Brain pericyte (primary cell): ENCODE measurements around the gene OR7A17.

ENCODE experiments used
- DNase-seq: peaks from one replicate; pipeline ENCODE4 v3.0.0-alpha.2; 2012; ENCODE audit warnings: low read depth, low spot score

OR7A17 gene

DNA sequence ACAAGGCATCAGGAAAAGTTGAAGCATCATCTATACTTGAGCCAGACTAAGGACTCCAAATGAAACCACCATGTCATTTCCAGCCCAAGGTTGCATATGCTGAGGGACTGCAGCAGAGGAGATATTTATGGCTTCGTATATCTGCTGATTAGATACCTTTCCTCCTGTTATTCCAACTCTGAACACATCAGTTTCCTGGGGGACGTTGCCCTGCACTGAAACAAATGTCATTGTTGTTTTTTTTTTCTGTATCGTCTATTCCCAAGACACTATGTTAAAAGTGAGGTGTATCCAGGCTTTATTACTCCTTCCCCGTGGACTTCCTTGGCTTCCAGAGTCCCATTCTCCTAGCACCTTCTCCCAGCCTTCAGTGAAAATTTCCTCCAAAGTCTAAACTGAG lies at the start of gene OR7A17:
Gene OR7A17, minus strand, starts transcription at position 101 of the 400 bp plus-strand sequence. CDS start 4,777 bp downstream, outside the sequence.
- no peak for DNase-seq

DNA sequence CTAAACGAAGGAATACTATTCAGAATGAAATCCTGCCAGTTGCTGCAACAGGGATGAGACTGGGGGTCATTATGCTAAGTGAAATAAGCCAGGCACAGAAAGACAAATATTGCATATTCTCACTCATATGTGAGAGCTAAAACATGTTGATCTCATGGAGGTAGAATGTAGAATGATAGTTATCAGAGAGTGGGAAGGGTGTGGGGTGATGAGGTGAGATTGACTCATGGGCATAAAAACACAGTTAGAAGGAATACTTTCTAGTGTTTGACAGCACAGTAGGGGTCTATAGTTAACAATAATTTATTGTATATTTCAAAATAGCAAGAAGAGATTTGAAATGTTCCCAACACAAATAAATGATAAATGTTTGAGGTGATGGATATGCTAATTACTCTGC lies 47.6 kb upstream of the OR7A17 start:
- DNase-seq, result no peak

DNA sequence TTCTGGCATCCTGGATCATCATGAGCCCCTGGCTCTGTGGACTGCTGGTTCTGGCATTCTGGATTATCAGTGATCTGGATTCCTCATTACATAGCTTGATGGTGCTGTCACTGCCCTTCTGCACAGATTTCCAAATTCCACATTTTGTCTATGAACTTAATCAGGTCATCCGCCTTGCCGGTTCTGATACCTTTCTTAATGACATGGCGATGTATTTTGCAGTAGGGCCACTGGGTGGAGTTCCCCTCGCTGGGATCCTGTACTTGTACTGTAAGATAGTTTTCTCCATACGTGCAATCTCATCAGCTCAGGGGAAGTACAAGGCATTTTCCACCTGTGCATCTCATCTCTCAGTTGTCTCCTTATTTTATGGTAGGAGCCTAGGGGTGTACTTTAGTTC lies 30.9 kb upstream of the OR7A17 start:
- no peak for DNase-seq

DNA sequence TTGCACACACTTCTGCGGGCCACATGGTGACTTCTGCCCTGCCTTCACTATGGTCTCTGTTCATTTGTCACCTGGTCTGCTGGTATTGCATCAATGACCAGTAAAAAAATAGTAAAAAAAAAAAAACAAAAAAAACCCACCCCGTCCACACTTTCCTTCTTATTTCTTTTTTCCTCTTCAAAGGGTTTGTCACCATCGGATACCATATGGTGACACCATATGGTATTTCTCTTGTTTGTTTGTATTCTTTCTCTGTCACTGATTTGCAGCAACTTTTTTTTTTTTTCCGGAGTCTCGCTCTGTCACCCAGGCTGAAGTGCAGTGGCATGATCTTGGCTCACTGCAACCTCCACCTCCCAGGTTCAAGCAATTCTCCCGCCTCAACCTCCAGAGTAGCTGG lies 29.2 kb upstream of the OR7A17 start:
- no peak for DNase-seq

DNA sequence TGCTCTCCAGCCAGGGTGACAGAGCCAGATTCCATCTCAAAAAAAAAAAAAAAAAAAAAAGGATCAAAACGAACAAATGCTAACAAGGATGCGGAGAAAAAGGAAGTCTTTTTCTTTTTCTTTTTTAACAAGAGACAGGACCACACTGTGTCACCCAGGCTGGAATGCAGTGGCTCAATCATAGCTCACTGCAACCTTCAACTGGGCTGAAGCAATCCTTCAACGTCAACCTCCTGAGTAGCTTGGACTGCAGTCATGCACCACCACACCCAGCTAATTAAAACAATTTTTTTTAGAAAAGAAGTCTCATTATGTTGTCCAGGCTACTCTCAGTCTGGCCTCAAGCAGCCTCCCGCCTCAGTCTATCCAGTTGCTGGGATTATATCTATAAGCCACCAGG lies 20.8 kb upstream of the OR7A17 start:
- no peak for DNase-seq

DNA sequence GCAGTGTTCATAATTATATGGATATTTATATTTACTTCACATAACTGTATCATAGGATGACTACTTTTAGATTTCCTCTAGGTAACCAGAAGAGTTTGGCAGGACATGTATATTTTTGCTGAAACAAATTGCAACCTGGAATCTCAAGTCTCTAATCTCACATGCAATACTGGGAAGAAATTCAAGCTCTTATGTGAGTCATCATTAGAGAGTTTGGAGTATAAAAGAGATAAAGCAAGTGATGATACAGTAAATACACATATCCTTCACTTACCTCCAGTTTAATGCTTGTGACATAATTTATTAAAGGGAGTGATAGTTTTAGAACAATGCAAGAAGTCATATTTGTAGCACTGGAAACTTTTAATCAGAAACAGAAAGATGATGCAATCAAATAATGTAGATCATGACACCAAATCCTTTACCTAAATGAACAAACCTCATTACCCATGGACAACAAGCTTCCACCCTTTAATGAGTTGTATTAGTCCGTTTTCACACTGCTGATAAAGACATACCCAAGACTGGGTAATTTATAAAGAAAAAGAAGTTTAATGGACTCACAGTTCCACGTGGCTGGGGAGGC lies 15.8 kb upstream of the OR7A17 start:
- DNase-seq, result no peak

DNA sequence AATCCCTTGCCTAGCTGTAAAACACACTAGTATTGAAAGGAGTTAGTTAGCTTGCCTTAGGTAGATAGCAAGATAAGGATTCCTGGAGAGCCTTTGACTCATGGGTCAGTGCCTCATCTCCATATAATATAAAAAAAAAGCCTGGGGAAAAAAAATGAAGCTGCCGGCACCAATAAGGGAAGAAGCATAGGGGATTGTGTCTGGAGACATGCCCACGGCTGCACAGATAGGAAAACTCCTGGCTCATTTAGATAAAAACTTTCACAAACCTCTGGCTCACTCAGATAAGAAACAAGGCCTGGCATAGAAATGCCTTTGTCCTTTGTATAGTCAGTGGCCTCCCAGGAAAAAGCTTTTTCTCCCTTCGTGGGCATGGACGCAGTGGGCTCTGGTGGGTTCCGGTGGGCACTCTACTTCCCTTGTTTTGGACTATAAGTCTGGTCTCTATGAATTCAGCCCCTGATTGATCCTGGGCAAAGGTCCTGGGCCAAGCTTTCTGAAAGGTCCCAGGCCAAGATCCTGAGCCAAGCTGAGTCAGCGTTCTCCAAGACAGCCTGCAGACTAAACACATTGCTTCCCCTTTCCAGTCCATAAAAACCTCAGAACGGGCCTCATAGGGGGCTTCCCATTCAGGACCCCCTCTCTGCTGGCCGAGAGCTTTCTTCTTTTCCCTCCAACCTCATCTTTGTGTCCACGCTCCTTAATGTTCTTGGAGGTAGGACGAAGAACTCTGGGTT lies 4.9 kb upstream of the OR7A17 start:
- DNase-seq, result no peak

DNA sequence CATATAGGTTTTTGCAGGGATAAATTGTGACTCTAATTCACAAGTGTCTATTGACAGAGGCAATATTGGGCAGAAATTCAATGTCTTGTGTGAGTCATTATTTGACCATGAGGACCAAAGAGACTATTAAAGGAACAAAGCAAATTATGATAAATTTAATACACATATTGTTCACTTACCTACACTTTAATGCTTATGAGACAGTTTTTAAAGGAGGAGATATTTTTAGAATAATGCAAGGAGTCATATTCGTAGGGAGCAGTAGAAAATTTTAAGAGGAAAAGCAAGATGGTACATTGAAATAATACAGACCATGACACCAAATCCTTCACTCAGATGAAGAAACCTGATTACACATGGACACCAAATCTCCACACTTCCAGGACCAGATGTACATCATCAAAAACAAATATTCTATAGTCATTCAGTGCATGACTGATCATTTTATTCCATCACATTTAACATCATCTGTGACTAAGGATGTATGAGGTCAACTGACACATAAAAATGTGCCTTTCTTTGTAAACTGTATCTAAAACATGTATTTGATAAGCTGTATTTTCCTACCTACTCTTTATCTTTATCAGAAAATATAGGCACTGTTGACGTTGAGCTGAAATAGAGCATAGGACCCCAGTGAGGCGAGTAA lies 4.2 kb upstream of the OR7A17 start:
- no peak for DNase-seq

DNA sequence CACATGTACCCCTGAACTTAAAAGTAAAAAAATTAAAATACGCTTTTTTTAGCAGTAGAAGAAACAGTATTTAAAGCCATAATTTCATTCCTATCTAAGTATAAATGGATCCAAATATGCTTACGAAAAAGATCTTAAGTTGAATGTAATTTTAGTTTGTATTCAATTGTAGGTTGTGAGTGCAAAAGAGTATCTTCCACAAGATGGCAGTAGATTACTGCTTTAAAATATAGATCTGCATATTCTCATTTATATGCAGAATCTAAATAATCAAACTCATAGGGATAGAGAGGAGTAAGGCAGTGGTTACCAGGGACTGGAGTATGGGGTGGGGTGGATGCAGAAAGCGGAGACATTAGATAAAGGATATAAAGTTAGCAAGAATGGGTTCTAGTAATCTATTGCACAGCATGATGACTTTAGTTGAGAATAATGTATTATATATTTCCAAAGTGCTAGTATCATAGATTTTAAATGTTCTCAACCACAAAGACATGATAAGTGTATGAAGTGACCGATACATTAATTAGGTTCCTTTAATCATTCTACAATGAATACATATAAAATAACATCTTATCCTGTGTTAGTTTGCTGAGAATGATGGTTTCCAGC lies 14.2 kb downstream of the OR7A17 start:
- no peak for DNase-seq

DNA sequence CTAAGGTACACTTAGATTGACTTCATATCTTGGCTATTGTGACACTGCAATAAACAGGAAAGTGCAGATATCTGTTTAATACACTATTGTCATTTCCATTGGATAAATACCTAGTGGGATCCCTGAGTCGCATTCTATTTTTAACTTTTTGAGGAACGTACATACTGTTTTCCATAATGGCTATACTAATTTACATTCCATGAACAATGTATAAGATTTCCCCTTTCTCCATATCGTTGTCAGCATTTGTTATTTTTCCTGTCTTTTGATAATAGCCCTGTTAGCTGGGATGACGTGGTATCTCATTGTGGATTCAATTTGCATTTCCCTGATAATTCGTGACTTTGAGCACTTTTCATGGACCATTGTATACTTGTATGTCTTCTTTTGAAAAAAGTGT lies 17.4 kb downstream of the OR7A17 start:
- no peak for DNase-seq

DNA sequence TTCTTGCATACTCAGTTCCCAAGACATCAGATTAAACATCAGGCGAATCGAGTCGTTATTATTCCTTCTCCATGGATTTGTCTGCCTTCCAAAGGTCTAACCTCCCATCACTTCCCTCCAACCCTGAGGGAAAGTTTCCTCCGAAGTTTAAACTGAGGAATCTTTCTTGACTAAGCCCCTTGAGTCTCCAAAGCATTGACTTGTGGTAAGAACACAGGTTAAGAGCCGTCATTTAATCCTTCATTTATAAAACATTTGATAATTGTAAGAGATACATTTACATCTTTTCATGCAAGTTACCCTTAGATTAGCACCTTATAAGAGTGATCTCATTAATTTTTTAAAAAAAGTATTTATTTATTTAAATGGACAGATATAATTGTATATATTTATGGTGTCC lies 37.1 kb downstream of the OR7A17 start, which contains the start of gene OR7A10:
Gene OR7A10, minus strand, starts transcription at position 101 of the 400 bp plus-strand sequence. CDS start 7,045 bp downstream, outside the sequence.
- DNase-seq, result no peak

DNA sequence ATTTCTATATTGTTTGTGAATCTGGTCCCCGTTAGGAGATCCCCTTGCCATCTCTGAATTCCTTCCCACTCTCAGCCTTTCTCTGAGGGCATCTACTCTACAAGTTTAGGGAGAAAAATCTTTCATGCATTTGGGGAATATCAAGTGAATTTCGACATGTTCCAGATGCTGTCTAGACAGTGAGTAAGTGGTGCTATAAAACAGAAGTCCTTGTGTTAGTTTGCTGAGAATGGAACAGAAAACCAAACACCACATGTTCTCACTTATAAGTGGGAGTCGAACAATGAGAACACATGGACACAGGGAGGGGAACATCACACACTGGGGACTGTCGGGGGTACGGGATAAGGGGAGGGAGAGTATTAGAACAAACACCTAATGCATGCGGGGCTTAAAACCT lies 42.4 kb downstream of the OR7A17 start:
- DNase-seq, result no peak

DNA sequence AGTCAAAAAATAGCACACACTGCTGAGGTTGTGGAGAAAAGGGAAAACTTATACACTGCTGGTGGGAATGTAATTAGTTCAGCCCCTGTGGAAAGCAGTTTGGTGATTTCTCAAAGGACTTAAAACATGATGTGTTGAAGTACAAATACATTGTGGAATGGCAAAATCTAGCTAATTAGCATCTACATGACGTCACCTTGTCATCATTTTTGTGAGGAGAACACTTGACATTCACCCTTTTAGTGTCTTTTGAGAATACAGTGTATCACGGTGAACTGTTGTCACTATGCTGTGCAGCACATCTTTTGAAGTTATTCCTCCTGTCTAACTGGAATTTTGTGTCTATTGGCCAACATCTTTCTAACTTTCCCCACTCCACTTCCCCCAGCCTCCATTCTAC lies 42.8 kb downstream of the OR7A17 start:
- DNase-seq, result no peak

DNA sequence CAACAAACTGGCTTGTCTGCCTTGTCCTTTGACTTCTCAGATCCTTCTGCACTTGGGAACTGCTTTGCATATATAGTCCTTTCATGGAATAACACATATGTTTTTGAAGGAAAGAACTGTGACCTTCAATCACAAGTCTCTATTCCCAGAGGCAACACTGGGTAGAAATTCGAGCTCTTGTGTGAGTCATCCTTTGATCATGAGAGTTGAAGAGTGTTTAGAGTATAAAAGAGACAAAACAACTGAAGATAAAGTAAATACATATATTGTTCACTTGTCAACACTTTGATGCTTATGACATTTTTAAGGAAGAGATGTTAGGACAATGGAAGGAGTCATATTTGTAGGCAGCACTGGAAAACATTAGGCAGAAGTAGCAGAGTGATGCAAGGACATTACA lies 45.7 kb downstream of the OR7A17 start:
- no peak for DNase-seq

DNA sequence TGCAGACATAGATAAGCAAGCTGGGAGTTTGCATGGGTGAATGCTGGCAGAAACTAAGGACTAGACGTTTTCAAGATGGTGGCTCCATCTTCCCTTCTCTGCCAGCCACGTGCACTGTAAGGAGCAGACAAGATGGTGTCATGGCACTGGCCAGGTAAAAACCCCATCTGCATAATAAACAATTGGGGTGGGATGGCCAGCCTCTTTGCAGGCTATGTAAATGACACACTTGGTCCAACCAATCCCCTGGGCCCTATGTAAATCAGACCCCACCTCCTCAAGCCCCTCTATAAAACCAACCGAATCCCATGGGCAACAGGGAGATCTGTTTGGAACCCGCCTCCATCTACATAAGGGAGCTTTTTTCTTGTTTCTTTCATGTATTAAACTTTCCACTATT lies 48.5 kb downstream of the OR7A17 start:
- no peak for DNase-seq

DNA sequence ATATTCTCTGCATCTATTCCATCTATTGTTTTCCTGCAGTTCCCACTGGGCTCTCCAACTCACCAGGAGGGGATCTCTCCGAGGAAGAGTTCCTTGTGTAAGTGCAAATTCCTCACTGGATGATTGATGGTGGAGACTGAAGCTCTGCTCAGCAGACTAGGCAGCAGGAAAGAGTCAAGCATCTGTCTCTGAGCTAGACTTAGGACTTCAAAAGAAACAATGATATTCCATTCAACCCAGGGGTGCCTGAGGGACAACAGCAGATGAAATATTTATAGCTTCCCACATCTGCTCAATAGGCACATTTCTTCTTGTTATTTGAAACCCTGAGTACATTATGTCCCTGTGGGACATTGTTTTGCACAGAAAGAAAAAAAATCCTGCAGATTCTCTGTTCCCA lies 50.9 kb downstream of the OR7A17 start, which contains the start of the genes OR7A5 and OR7C1:
Gene OR7A5, minus strand, starts transcription at position 175 of the 400 bp plus-strand sequence. CDS start 6,944 bp downstream, outside the sequence.
Gene OR7C1, minus strand, starts transcription at position 175 of the 400 bp plus-strand sequence. CDS start 35,049 bp downstream, outside the sequence.
- peak; percentile 2 for DNase-seq

DNA sequence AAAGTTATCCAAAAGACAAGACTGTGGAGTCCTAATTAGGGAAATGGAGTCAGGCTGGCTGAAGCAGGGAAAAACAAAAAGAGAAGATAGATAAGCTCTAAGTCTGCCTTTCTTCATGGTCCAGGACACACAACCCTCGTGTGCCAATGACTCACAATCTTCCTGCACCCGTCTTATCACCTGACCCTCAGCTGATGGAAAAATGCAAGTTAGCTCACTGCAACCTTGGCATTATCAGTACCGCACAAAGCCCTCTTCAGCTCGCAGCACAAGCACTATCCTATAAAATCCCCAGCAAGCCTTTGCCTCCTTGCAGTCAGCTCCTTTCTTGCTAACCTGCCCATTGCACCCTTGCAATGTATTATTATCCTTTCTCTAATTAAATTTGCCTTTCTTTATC lies 55.2 kb downstream of the OR7A17 start:
- no peak for DNase-seq
